Measurements from ENCODE around the gene UGT2B10. TPM values are rescaled to one million over a fixed set of nuclear protein-coding genes. Genes with fewer than 3 reads are reported as not detected.

Gene UGT2B10
- total and polyA plus RNA-seq, 10 donors: not detected

GRCh38 chr4:68858039-68858438 lies 42.2 kb downstream of the UGT2B10 start:
- Histone ChIP-seq H3K27me3 (replicated peaks in 1 of 7) (no peaks in the 10 kb centered on the region), H3K36me3 (no peaks in the 10 kb centered on the region), H3K4me3 (no peak overlapping the region), H3K4me1 (no peaks in the 10 kb centered on the region), H3K9me3 (peaks cover 0 to 31% (median 17%) of the 10 kb centered on the region in 8 donors), H3K27ac (no peak overlapping the region)
- no peak for TF ChIP-seq POLR2AphosphoS5 (IDR thresholded peaks at IDR 0.05)
- no peak for DNase-seq
- intact Hi-C loops (cut with DNase I; ENCODE audit: low total_unique reads): no loop called here

- WGBS, 5 donors: 67 to 79% (median 74%) methylated on average over 1 of the region's 1 CpG
- no peak for DNase-seq
- Histone ChIP-seq H3K4me1 (no peaks in the 10 kb centered on the region), H3K9me3 (peaks cover 0 to 31% (median 17%) of the 10 kb centered on the region in 8 donors), H3K4me3 (no peak overlapping the region), H3K27me3 (replicated peaks in 1 of 7) (no peaks in the 10 kb centered on the region), H3K36me3 (no peaks in the 10 kb centered on the region), H3K27ac (no peak overlapping the region)
- TF ChIP-seq POLR2AphosphoS5 (IDR thresholded peaks at IDR 0.05): no peak
- TF ChIP-seq POLR2A (IDR thresholded peaks at IDR 0.05): no peak
- TF ChIP-seq CTCF (IDR thresholded peaks at IDR 0.05 in 8 of 11, conservative IDR thresholded peaks at IDR 0.05 in 3 of 11): no peak
- intact Hi-C loops (cut with DNase I; ENCODE audit: low total_unique reads): no loop called here
These were observed 43.9 kb downstream of the UGT2B10 start for GRCh38 chr4:68859655-68860054.

DNA sequence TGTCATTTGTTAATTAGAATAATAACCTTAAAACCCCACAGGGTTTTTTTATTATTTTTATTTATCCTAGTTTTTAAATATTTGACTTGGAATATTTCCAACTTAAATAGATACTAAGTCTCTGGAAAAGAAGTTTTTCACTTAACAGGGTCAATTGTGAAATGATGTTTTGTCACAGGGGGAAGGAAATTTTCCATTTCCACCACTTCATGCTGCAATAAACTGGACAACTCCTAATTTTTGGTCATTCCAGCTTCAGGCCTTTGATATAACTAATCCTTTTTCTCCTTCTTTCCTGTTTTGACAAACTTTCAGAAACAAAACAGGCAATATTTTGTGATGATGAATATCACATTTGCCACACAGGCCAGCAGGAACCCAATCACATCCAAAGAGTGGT lies 45.3 kb downstream of the UGT2B10 start:
- DNase-seq: no peak
- H3K9me3 ChIP-seq: peaks cover 0 to 31% (median 17%) of the 10 kb centered on the region in 8 donors
- no peak overlapping the region for H3K27ac ChIP-seq
- no peaks in the 10 kb centered on the region for H3K27me3 ChIP-seq (replicated peaks in 1 of 7)
- H3K36me3 ChIP-seq: no peaks in the 10 kb centered on the region
- TF ChIP-seq POLR2A (IDR thresholded peaks at IDR 0.05) (no peak), POLR2AphosphoS5 (IDR thresholded peaks at IDR 0.05) (no peak), CTCF (IDR thresholded peaks at IDR 0.05 in 8 of 11, conservative IDR thresholded peaks at IDR 0.05 in 3 of 11) (no peak)
- intact Hi-C loops (cut with DNase I; ENCODE audit: low total_unique reads): no loop called here
- H3K4me3 ChIP-seq: no peak overlapping the region
- H3K4me1 ChIP-seq: no peaks in the 10 kb centered on the region

- Histone ChIP-seq H3K4me3 (no peak overlapping the region), H3K36me3 (no peaks in the 10 kb centered on the region), H3K27ac (no peak overlapping the region), H3K27me3 (replicated peaks in 1 of 7) (no peaks in the 10 kb centered on the region), H3K9me3 (peaks cover 0 to under 1% (median 0%) of the 10 kb centered on the region in 8 donors), H3K4me1 (no peaks in the 10 kb centered on the region)
- 62 to 82% (median 73%) methylated on average over 6 of the region's 6 CpGs for WGBS, 5 donors
- intact Hi-C loops (cut with DNase I; ENCODE audit: low total_unique reads): no loop called here
- no peak for DNase-seq
- TF ChIP-seq CTCF (IDR thresholded peaks at IDR 0.05 in 8 of 11, conservative IDR thresholded peaks at IDR 0.05 in 3 of 11) (no peak), POLR2A (IDR thresholded peaks at IDR 0.05) (no peak), POLR2AphosphoS5 (IDR thresholded peaks at IDR 0.05) (no peak)
These were observed 48.8 kb downstream of the UGT2B10 start for GRCh38 chr4:68864438-68865187.
